Peyer's patch (tissue), 4 donors: ENCODE measurements around the gene CNTNAP5. TPM values are rescaled to one million over a fixed set of nuclear protein-coding genes. Genes with fewer than 3 reads are reported as not detected.

ENCODE experiments used
- DNase-seq, 3 donors: peaks; one replicate each; pipeline ENCODE4 v3.0.0-alpha.2; 2017 to 2019
- H3K27ac ChIP-seq, 4 donors: fragments of 200-600 bp; sonication (generic); one replicate each; pipeline ENCODE4 v1.5.1; 2016 to 2019
- H3K27me3 ChIP-seq, 2 donors: fragments of 200-600 bp; sonication (generic); one replicate each; pipeline ENCODE4 v1.5.1; 2019
- H3K36me3 ChIP-seq, 3 donors: fragments of 200-600 bp; sonication (generic); one replicate each; pipeline ENCODE4 v1.5.1; 2016 to 2019
- H3K4me1 ChIP-seq, 4 donors: fragments of 200-600 bp; sonication (generic); one replicate each; pipeline ENCODE4 v1.5.1; 2016 to 2019
- H3K4me3 ChIP-seq, 4 donors: fragments of 200-600 bp; sonication (generic); 1 replicate in 3 of 4; 2 replicates in 1 of 4; pipeline ENCODE4 v1.5.1; 2016 to 2019; ENCODE audit warnings: mild to moderate bottlenecking in 1 of 4
- H3K9me3 ChIP-seq, 4 donors: fragments of 200-600 bp; sonication (generic); one replicate each; pipeline ENCODE4 v1.5.1; 2016 to 2019; ENCODE audit warnings: mild to moderate bottlenecking in 1 of 4
- CTCF ChIP-seq, 6 experiments: fragments of 450-650 bp in 4 of 6; fragments of 200-600 bp in 2 of 6; sonication (generic) in 1 of 6; IDR thresholded peaks; one replicate each; pipeline ENCODE4 v1.5.1; 2017 to 2019; ENCODE audit warnings: antibody characterized with exemption in 6 of 6, mild to moderate bottlenecking in 3 of 6, moderate library complexity in 1 of 6
- POLR2A ChIP-seq, 2 donors: fragments of 450-650 bp; IDR thresholded peaks; one replicate each; pipeline ENCODE4 v1.5.1; 2017; ENCODE audit warnings: antibody characterized with exemption in 2 of 2, mild to moderate bottlenecking in 2 of 2, moderate library complexity in 2 of 2
- total RNA-seq, 4 donors: library from RNA; depleted of rRNA; stranded (reverse); fragments of >200 nt; gene quantifications; one replicate each; pipeline ENCODE4 v1.1.0, GENCODE V29; 2016

Gene CNTNAP5
- total RNA-seq, 4 donors from 2014 or later, result not detected

GRCh38 chr2:124112966-124113365, 87.9 kb downstream of the CNTNAP5 start:
- H3K4me3 ChIP-seq, result no peak overlapping the region
- no peak overlapping the region for H3K27ac ChIP-seq
- no peak for DNase-seq
- no peaks in the 10 kb centered on the region for H3K4me1 ChIP-seq
- no peaks in the 10 kb centered on the region for H3K36me3 ChIP-seq
- H3K9me3 ChIP-seq, result no peaks in the 10 kb centered on the region
- no peaks in the 10 kb centered on the region for H3K27me3 ChIP-seq
- TF ChIP-seq POLR2A (IDR thresholded peaks at IDR 0.05) (no peak), CTCF (IDR thresholded peaks at IDR 0.05) (no peak)

GRCh38 chr2:124120246-124120645, 95.2 kb downstream of the CNTNAP5 start:
- Histone ChIP-seq H3K36me3 (no peaks in the 10 kb centered on the region), H3K27ac (no peak overlapping the region), H3K4me1 (no peaks in the 10 kb centered on the region), H3K27me3 (no peaks in the 10 kb centered on the region), H3K4me3 (no peak overlapping the region), H3K9me3 (no peaks in the 10 kb centered on the region)
- TF ChIP-seq POLR2A (IDR thresholded peaks at IDR 0.05), result no peak
- TF ChIP-seq CTCF (IDR thresholded peaks at IDR 0.05), result no peak
- DNase-seq, result no peak

- Histone ChIP-seq H3K27me3 (no peaks in the 10 kb centered on the region), H3K4me3 (no peak overlapping the region), H3K4me1 (no peaks in the 10 kb centered on the region), H3K9me3 (no peaks in the 10 kb centered on the region), H3K27ac (no peak overlapping the region), H3K36me3 (no peaks in the 10 kb centered on the region)
- DNase-seq, result no peak
- TF ChIP-seq POLR2A (IDR thresholded peaks at IDR 0.05) (no peak), CTCF (IDR thresholded peaks at IDR 0.05) (no peak)
Observed at GRCh38 chr2:124121106-124121505, 96.0 kb downstream of the CNTNAP5 start.

GRCh38 chr2:124121760-124122275, 96.7 kb downstream of the CNTNAP5 start:
- Histone ChIP-seq H3K27me3 (no peaks in the 10 kb centered on the region), H3K36me3 (no peaks in the 10 kb centered on the region), H3K4me1 (no peaks in the 10 kb centered on the region), H3K27ac (no peak overlapping the region), H3K4me3 (no peak overlapping the region), H3K9me3 (no peaks in the 10 kb centered on the region)
- no peak for TF ChIP-seq CTCF (IDR thresholded peaks at IDR 0.05)
- no peak for TF ChIP-seq POLR2A (IDR thresholded peaks at IDR 0.05)
- no peak for DNase-seq

- H3K9me3 ChIP-seq, result no peaks in the 10 kb centered on the region
- DNase-seq, result no peak
- no peak overlapping the region for H3K27ac ChIP-seq
- H3K4me1 ChIP-seq, result no peaks in the 10 kb centered on the region
- no peaks in the 10 kb centered on the region for H3K27me3 ChIP-seq
- no peak overlapping the region for H3K4me3 ChIP-seq
- TF ChIP-seq POLR2A (IDR thresholded peaks at IDR 0.05), result no peak
- no peak for TF ChIP-seq CTCF (IDR thresholded peaks at IDR 0.05)
- H3K36me3 ChIP-seq, result no peaks in the 10 kb centered on the region
Observed at GRCh38 chr2:124122340-124122739, 97.3 kb downstream of the CNTNAP5 start.

- Histone ChIP-seq H3K4me3 (no peak overlapping the region), H3K4me1 (no peaks in the 10 kb centered on the region), H3K27ac (no peak overlapping the region), H3K27me3 (no peaks in the 10 kb centered on the region), H3K9me3 (no peaks in the 10 kb centered on the region), H3K36me3 (no peaks in the 10 kb centered on the region)
- no peak for DNase-seq
- TF ChIP-seq POLR2A (IDR thresholded peaks at IDR 0.05), result no peak
- no peak for TF ChIP-seq CTCF (IDR thresholded peaks at IDR 0.05)
Observed at GRCh38 chr2:124131276-124131675, 106.2 kb downstream of the CNTNAP5 start.
